ENCODE results near the gene PTPRM.

Gene PTPRM

GRCh38 chr18:7946734-7947377 lies 379.7 kb downstream of the PTPRM start:
- TF ChIP-seq EZH2phosphoT487 (IDR thresholded peaks at IDR 0.05; ENCODE audit: borderline replicate concordance): no peak
- no peak for TF ChIP-seq CTCF (conservative IDR thresholded peaks at IDR 0.05; ENCODE audit: low read length)

GRCh38 chr18:7950380-7951136 lies 383.4 kb downstream of the PTPRM start:
- H3K9me3 ChIP-seq (ENCODE audit: insufficient read depth, low read depth, low read length): no peaks in the 10 kb centered on the region
- no peaks in the 10 kb centered on the region for H3K36me3 ChIP-seq (ENCODE audit: insufficient read depth, low read length)
- H3K79me2 ChIP-seq (ENCODE audit: insufficient read depth, low read length): no peaks in the 10 kb centered on the region
- no peaks in the 10 kb centered on the region for H4K20me1 ChIP-seq (ENCODE audit: insufficient read depth, low read length, poor library complexity, severe bottlenecking)
- H3K4me2 ChIP-seq (ENCODE audit: low read depth, low read length, poor library complexity, severe bottlenecking): no peak overlapping the region
- peaks cover 3% of the 10 kb centered on the region for H3K4me1 ChIP-seq (ENCODE audit: insufficient read depth, low read length, poor library complexity, severe bottlenecking)
- no peaks in the 10 kb centered on the region for H3K27me3 ChIP-seq (ENCODE audit: insufficient read depth, low read length, poor library complexity, severe bottlenecking)
- H3K9me2 ChIP-seq (replicated peaks; ENCODE audit: low read depth, low read length): no peaks in the 10 kb centered on the region
- H3K4me3 ChIP-seq (ENCODE audit: low read length, poor library complexity, severe bottlenecking): no peak overlapping the region
- H2AFZ ChIP-seq (ENCODE audit: low read length): no peak overlapping the region
- no peak for TF ChIP-seq CTCF (conservative IDR thresholded peaks at IDR 0.05; ENCODE audit: low read length)
- TF ChIP-seq EZH2phosphoT487 (IDR thresholded peaks at IDR 0.05; ENCODE audit: borderline replicate concordance): no peak
- H3F3A ChIP-seq (ENCODE audit: low read depth): no peaks in the 10 kb centered on the region
- no peak overlapping the region for H3K9ac ChIP-seq (ENCODE audit: low read depth, low read length, poor library complexity, severe bottlenecking)

More at GRCh38 chr18:7946734-7947377, 379.7 kb downstream of the PTPRM start:
- Histone ChIP-seq H3K27me3 (ENCODE audit: insufficient read depth, low read length, poor library complexity, severe bottlenecking) (no peaks in the 10 kb centered on the region), H4K20me1 (ENCODE audit: insufficient read depth, low read length, poor library complexity, severe bottlenecking) (no peaks in the 10 kb centered on the region), H3K4me3 (ENCODE audit: low read length, poor library complexity, severe bottlenecking) (peak overlapping the region; percentile 57), H3K9me3 (ENCODE audit: insufficient read depth, low read depth, low read length) (no peaks in the 10 kb centered on the region), H3K4me2 (ENCODE audit: low read depth, low read length, poor library complexity, severe bottlenecking) (peak overlapping the region; percentile 50), H3K4me1 (ENCODE audit: insufficient read depth, low read length, poor library complexity, severe bottlenecking) (peaks cover 3% of the 10 kb centered on the region), H3K79me2 (ENCODE audit: insufficient read depth, low read length) (no peaks in the 10 kb centered on the region), H3K9me2 (replicated peaks; ENCODE audit: low read depth, low read length) (no peaks in the 10 kb centered on the region), H3K9ac (ENCODE audit: low read depth, low read length, poor library complexity, severe bottlenecking) (peak overlapping the region; percentile 50), H3F3A (ENCODE audit: low read depth) (no peaks in the 10 kb centered on the region), H2AFZ (ENCODE audit: low read length) (peak overlapping the region; percentile 70), H3K36me3 (ENCODE audit: insufficient read depth, low read length) (no peaks in the 10 kb centered on the region)

GRCh38 chr18:7953095-7953958 lies 386.2 kb downstream of the PTPRM start:
- no peaks in the 10 kb centered on the region for H3K36me3 ChIP-seq (ENCODE audit: insufficient read depth, low read length)
- no peak overlapping the region for H3K4me2 ChIP-seq (ENCODE audit: low read depth, low read length, poor library complexity, severe bottlenecking)
- no peaks in the 10 kb centered on the region for H3K79me2 ChIP-seq (ENCODE audit: insufficient read depth, low read length)
- no peaks in the 10 kb centered on the region for H4K20me1 ChIP-seq (ENCODE audit: insufficient read depth, low read length, poor library complexity, severe bottlenecking)
- H3F3A ChIP-seq (ENCODE audit: low read depth): no peaks in the 10 kb centered on the region
- no peak overlapping the region for H2AFZ ChIP-seq (ENCODE audit: low read length)
- no peaks in the 10 kb centered on the region for H3K4me1 ChIP-seq (ENCODE audit: insufficient read depth, low read length, poor library complexity, severe bottlenecking)
- H3K9me3 ChIP-seq (ENCODE audit: insufficient read depth, low read depth, low read length): no peaks in the 10 kb centered on the region
- no peaks in the 10 kb centered on the region for H3K9me2 ChIP-seq (replicated peaks; ENCODE audit: low read depth, low read length)
- H3K9ac ChIP-seq (ENCODE audit: low read depth, low read length, poor library complexity, severe bottlenecking): no peak overlapping the region
- H3K27me3 ChIP-seq (ENCODE audit: insufficient read depth, low read length, poor library complexity, severe bottlenecking): no peaks in the 10 kb centered on the region
- TF ChIP-seq CTCF (conservative IDR thresholded peaks at IDR 0.05; ENCODE audit: low read length) (no peak), EZH2phosphoT487 (IDR thresholded peaks at IDR 0.05; ENCODE audit: borderline replicate concordance) (no peak)
- no peak overlapping the region for H3K4me3 ChIP-seq (ENCODE audit: low read length, poor library complexity, severe bottlenecking)

All from Loucy (cell line).